Measurements from ENCODE around the gene TIMM8A.
"Not testable (repeated sequence)": the region's sequence is repeated elsewhere in the genome, so short reads cannot be mapped to it uniquely, and the experiment has no call there.

TIMM8A gene

DNA sequence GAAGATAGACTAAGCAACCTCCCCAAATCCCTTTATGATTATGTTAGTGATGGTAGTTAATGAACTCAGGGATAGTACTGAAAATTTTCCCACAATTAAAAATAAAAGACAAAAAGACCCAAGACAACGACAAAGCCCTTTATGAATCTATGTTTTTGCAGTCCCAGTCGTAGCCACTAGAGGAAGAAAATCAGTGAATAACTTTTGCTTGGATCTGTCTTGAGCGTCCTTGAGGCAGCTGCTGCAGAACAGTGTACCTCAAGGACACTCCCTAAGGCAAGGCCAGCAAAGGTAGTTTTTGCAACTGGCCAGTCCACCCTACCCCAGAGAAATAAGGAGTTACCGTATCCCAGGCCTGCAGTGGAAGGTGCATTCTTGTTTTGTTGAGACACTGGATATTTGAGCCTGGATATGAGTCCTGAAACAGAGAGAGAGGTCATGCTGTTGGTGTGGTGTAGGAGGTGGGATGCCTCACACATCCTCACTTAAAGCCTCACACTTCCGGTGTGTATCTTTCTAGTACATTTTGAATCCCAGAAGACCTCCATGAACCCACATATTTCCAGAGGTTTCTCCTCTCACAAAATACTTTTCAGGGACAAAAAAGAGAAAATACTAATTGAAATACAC, 8.7 kb upstream of the TIMM8A start:
- no peak for DNase-seq

DNA sequence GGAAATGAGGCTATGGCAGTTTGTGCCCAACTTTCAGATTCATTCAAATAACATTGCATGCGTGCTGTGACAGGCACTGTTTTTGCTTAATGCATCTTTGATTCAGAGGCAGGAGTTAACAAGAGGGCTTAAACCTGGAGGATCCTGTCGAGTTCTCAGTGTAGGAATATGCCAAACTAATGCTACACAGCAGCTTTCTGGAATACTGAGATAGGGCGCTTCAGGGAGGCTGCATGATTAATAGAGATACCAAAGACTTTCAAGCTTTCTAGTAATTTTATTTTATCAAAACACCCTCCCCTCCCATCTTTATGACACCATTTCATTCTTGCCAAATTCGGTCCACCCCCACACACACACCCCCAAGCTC, 636 bp upstream of the TIMM8A start:
- DNase-seq = no peak

DNA sequence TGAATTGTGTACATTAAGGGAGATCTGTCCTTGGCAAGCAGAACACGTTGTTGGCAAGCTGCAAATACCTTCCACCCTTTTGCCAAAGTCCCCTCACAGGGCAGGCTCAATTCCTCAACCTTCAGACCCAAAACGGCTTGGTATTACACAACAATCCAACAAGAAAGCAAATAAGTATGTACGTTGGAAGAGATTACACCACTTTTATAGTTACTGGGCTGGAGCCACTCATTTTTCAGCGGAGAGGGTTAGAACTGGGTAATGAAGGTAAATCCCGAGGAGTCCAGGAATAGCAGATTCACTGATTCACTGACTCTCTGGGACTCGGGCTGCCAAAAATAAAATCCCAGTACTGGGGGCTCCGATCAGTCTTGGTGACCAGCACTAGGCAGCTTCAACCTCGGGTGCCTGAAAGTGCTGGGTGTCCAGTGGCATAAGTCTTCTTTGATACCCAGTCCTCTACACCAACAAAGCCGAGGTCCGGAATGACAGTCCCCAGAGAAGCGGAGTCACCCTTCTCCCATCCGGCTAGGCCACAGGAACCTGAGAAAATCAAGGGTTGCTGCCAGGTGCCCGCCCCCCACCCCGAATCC, 587 bp downstream of the TIMM8A start:
- DNase-seq = no peak

DNA sequence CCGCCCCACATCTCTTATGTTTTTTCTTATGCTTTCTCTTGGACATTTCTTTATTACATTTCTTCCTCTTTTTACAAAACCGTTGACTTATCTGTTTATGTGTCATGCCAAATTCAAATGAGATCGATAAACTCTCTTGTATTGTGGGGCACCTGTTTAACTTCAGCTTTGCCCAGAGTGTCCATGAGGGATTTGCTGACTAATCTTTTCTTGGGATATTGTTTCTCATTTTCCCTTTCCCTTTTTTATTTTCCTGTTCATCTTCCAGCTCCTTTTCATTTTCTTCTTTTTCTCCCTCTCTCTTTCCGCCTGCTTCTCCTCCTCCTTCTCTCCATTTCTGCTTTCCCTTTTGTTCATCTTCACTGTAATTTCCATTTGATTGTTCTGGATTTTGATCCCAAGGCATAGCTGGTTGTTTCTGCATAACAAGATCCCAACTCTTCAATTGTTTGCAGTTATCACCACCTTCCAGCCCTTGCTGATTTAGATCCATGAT, 10.7 kb downstream of the TIMM8A start:
- DNase-seq = no peak

DNA sequence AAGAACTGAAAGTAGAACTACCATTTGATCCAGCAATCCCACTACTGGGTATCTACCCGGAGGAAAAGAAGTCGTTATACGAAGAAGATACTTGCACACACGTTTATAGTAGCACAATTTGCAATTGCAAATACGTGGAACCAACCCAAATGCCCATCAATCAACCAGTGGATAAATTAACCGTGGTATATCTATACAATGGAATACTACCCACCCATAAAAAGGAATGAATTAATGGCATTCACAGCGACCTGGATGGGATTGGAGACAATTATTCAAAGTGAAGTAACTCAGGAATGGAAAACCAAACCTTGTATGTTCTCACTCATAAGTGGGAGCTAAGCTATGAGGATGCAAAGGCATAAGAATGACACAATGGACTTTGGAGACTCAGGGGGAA, 14.2 kb downstream of the TIMM8A start:
- not testable (repeated sequence) for DNase-seq

DNA sequence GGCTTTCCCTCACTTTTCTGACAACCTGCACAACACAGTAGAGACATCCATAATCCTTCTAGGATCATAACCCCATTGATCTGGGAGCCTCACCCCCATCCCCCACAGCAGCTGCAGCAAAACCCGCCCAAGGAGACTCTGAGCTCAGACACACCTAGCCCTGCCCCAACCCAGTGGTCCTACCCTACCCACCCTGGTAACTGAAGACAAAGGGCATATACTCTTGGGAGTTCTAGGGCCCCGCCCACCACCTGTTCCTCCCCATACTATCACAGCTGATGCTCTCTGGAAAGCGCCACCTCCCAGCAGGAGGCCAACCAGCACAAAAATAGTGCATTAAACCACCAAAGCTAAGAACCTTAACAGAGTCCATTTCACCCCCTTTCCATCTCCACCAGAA, 21.9 kb downstream of the TIMM8A start:
- not testable (repeated sequence) for DNase-seq

DNA sequence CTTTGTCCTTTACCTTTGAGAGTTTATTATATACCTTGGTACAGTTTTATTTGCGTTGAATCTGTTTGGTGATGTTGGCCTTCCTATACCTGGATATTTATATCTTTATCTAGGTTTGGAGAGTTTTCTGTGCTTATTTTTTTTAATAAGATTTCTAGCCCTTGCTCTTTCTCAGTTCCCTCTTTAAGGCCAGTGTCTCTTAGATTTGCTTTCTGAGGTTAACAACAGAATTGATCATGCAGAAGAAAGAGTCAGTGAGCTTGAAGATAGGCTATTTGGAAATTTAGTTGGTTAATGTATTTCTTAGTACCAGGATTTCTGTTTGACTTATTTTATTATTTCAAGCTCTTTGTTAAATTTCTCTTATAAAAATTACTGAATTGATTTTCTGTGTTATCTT, 44.8 kb downstream of the TIMM8A start:
- no peak for DNase-seq
